ENCODE measurements around the gene PKP2. TPM values are rescaled to one million over a fixed set of nuclear protein-coding genes. Genes with fewer than 3 reads are reported as not detected.

PKP2 gene
- total and polyA plus RNA-seq, 2 of the 8 experiments (the other 6 are each of a cell fraction or from before 2014, with no cell fraction given): 9.6 to 44.8 TPM

DNA sequence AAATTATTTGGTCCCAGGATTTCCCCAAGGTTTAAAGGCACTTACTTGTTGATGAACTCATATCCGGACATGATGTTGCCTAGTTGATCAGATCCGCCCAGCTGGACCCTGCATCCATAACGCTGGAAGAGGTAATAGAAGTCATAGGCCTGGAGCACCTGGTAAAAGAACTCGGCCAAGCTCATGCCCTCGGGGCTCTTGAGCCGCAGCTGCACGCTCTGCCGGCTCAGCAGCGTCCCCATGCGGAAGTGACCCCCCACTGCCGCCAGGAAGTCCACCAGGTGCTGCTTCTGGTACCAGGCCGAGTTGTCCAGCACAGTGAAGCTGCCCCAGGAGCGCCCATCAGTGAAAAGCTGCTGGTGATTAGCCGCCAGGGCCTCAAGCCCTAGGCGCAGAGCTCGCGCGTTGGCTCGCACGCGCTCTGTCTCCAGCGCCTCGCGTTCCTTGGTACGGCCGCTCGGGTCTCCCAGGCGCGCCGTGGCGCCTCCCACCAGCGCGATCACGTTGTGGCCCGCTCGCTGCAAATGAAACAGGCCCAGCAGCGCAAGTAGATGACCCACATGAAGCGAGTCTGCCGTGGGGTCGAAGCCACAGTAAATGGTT lies 141.4 kb downstream of the PKP2 start (continued):
- TF ChIP-seq, protein P1, sequence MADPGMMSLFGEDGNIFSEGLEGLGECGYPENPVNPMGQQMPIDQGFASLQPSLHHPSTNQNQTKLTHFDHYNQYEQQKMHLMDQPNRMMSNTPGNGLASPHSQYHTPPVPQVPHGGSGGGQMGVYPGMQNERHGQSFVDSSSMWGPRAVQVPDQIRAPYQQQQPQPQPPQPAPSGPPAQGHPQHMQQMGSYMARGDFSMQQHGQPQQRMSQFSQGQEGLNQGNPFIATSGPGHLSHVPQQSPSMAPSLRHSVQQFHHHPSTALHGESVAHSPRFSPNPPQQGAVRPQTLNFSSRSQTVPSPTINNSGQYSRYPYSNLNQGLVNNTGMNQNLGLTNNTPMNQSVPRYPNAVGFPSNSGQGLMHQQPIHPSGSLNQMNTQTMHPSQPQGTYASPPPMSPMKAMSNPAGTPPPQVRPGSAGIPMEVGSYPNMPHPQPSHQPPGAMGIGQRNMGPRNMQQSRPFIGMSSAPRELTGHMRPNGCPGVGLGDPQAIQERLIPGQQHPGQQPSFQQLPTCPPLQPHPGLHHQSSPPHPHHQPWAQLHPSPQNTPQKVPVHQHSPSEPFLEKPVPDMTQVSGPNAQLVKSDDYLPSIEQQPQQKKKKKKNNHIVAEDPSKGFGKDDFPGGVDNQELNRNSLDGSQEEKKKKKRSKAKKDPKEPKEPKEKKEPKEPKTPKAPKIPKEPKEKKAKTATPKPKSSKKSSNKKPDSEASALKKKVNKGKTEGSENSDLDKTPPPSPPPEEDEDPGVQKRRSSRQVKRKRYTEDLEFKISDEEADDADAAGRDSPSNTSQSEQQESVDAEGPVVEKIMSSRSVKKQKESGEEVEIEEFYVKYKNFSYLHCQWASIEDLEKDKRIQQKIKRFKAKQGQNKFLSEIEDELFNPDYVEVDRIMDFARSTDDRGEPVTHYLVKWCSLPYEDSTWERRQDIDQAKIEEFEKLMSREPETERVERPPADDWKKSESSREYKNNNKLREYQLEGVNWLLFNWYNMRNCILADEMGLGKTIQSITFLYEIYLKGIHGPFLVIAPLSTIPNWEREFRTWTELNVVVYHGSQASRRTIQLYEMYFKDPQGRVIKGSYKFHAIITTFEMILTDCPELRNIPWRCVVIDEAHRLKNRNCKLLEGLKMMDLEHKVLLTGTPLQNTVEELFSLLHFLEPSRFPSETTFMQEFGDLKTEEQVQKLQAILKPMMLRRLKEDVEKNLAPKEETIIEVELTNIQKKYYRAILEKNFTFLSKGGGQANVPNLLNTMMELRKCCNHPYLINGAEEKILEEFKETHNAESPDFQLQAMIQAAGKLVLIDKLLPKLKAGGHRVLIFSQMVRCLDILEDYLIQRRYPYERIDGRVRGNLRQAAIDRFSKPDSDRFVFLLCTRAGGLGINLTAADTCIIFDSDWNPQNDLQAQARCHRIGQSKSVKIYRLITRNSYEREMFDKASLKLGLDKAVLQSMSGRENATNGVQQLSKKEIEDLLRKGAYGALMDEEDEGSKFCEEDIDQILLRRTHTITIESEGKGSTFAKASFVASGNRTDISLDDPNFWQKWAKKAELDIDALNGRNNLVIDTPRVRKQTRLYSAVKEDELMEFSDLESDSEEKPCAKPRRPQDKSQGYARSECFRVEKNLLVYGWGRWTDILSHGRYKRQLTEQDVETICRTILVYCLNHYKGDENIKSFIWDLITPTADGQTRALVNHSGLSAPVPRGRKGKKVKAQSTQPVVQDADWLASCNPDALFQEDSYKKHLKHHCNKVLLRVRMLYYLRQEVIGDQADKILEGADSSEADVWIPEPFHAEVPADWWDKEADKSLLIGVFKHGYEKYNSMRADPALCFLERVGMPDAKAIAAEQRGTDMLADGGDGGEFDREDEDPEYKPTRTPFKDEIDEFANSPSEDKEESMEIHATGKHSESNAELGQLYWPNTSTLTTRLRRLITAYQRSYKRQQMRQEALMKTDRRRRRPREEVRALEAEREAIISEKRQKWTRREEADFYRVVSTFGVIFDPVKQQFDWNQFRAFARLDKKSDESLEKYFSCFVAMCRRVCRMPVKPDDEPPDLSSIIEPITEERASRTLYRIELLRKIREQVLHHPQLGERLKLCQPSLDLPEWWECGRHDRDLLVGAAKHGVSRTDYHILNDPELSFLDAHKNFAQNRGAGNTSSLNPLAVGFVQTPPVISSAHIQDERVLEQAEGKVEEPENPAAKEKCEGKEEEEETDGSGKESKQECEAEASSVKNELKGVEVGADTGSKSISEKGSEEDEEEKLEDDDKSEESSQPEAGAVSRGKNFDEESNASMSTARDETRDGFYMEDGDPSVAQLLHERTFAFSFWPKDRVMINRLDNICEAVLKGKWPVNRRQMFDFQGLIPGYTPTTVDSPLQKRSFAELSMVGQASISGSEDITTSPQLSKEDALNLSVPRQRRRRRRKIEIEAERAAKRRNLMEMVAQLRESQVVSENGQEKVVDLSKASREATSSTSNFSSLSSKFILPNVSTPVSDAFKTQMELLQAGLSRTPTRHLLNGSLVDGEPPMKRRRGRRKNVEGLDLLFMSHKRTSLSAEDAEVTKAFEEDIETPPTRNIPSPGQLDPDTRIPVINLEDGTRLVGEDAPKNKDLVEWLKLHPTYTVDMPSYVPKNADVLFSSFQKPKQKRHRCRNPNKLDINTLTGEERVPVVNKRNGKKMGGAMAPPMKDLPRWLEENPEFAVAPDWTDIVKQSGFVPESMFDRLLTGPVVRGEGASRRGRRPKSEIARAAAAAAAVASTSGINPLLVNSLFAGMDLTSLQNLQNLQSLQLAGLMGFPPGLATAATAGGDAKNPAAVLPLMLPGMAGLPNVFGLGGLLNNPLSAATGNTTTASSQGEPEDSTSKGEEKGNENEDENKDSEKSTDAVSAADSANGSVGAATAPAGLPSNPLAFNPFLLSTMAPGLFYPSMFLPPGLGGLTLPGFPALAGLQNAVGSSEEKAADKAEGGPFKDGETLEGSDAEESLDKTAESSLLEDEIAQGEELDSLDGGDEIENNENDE (IDR thresholded peaks at IDR 0.05; ENCODE audit: insufficient replicate concordance, low read length): no peak
- TF ChIP-seq POLR2A (IDR thresholded peaks at IDR 0.05; ENCODE audit: control extremely low read depth in 1 of 2, low read depth in 2 of 2, low read length in 2 of 2): no peak; a peak in 2 of 3 replicates
- TF ChIP-seq SIRT6 (IDR thresholded peaks at IDR 0.05; ENCODE audit: low read length): no peak
